ENCODE measurements around the gene TMEM248. TPM values are rescaled to one million over a fixed set of nuclear protein-coding genes. Genes with fewer than 3 reads are reported as not detected.

TMEM248 gene
- total RNA-seq, 1 experiment from 2014 or later, result 59.3 TPM

DNA sequence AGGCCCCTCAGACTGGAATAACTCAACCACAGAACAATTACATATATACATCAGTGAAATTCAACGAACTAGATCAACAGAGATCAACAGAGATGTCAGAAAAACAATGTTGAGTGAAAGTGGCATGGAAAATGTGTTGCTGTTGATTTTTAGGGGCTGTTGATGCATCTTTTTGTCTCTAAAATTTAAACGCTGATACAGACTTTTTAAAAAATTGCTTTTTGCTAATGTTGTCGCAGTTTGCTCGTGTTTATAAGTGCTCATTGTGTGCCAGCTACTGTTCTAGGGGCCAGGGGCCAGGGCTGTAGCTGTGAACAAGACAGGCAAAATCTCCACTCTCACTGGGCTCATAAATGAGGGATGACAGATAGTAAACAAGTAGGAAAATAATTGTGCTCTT, 18.3 kb downstream of the TMEM248 start:
- H3K36me3 ChIP-seq (ENCODE audit: control insufficient read depth in 1 of 2, insufficient read depth in 2 of 2, low read length in 2 of 2), result peaks cover 10 to 12% of the 10 kb centered on the region in 2 experiments; a peak in 3 of 4 replicates
- no peak overlapping the region for H3K4me2 ChIP-seq (ENCODE audit: low read length)
- no peaks in the 10 kb centered on the region for H3K9me2 ChIP-seq (ENCODE audit: insufficient read depth)
- H3K79me2 ChIP-seq (ENCODE audit: insufficient read depth, low read length), result peaks cover 67% of the 10 kb centered on the region
- no peak overlapping the region for H3K27ac ChIP-seq (ENCODE audit: low read depth, low read length)
- ChIA-PET CTCF (no interaction called here), RAD21 (ENCODE audit: low non-redundant PET in 1 of 2, low total read pairs in 2 of 2, uncharacterized antibody in 2 of 2, unreplicated experiment in 2 of 2) (no interaction called here), POLR2A (no interaction called here)
- no peak overlapping the region for H3K9ac ChIP-seq (ENCODE audit: low read length)
- no peak overlapping the region for H3K4me3 ChIP-seq (replicated peaks in 1 of 2; ENCODE audit: low read depth in 1 of 2, low read length in 2 of 2)
- H2AFZ ChIP-seq (ENCODE audit: low read depth, low read length, poor library complexity, severe bottlenecking), result no peak overlapping the region
- BruUV-seq (replicated peaks), result no TSS peak
- H3K27me3 ChIP-seq (ENCODE audit: insufficient read depth, low read length), result no peaks in the 10 kb centered on the region
- no peak for ATAC-seq
- TF ChIP-seq POLR2A (IDR thresholded peaks at IDR 0.05; ENCODE audit: borderline replicate concordance, extremely low read depth, insufficient read depth, insufficient read length) (no peak), ZNF274 (IDR thresholded peaks at IDR 0.05; ENCODE audit: low read depth, low read length) (no peak), EZH2 (IDR thresholded peaks at IDR 0.05) (no peak), SP1 (IDR thresholded peaks at IDR 0.05; ENCODE audit: low read depth) (no peak), FOSL1 (IDR thresholded peaks at IDR 0.05; ENCODE audit: low read depth) (no peak), SIN3A (IDR thresholded peaks at IDR 0.05; ENCODE audit: low read depth) (no peak)
- TF ChIP-seq, protein P1, sequence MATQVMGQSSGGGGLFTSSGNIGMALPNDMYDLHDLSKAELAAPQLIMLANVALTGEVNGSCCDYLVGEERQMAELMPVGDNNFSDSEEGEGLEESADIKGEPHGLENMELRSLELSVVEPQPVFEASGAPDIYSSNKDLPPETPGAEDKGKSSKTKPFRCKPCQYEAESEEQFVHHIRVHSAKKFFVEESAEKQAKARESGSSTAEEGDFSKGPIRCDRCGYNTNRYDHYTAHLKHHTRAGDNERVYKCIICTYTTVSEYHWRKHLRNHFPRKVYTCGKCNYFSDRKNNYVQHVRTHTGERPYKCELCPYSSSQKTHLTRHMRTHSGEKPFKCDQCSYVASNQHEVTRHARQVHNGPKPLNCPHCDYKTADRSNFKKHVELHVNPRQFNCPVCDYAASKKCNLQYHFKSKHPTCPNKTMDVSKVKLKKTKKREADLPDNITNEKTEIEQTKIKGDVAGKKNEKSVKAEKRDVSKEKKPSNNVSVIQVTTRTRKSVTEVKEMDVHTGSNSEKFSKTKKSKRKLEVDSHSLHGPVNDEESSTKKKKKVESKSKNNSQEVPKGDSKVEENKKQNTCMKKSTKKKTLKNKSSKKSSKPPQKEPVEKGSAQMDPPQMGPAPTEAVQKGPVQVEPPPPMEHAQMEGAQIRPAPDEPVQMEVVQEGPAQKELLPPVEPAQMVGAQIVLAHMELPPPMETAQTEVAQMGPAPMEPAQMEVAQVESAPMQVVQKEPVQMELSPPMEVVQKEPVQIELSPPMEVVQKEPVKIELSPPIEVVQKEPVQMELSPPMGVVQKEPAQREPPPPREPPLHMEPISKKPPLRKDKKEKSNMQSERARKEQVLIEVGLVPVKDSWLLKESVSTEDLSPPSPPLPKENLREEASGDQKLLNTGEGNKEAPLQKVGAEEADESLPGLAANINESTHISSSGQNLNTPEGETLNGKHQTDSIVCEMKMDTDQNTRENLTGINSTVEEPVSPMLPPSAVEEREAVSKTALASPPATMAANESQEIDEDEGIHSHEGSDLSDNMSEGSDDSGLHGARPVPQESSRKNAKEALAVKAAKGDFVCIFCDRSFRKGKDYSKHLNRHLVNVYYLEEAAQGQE (IDR thresholded peaks at IDR 0.05; ENCODE audit: low read depth), result no peak
- TF ChIP-seq, protein P2, sequence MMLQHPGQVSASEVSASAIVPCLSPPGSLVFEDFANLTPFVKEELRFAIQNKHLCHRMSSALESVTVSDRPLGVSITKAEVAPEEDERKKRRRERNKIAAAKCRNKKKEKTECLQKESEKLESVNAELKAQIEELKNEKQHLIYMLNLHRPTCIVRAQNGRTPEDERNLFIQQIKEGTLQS (IDR thresholded peaks at IDR 0.05), result no peak
- TF ChIP-seq, protein P3, sequence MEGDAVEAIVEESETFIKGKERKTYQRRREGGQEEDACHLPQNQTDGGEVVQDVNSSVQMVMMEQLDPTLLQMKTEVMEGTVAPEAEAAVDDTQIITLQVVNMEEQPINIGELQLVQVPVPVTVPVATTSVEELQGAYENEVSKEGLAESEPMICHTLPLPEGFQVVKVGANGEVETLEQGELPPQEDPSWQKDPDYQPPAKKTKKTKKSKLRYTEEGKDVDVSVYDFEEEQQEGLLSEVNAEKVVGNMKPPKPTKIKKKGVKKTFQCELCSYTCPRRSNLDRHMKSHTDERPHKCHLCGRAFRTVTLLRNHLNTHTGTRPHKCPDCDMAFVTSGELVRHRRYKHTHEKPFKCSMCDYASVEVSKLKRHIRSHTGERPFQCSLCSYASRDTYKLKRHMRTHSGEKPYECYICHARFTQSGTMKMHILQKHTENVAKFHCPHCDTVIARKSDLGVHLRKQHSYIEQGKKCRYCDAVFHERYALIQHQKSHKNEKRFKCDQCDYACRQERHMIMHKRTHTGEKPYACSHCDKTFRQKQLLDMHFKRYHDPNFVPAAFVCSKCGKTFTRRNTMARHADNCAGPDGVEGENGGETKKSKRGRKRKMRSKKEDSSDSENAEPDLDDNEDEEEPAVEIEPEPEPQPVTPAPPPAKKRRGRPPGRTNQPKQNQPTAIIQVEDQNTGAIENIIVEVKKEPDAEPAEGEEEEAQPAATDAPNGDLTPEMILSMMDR (IDR thresholded peaks at IDR 0.05 in 2 of 3, conservative IDR thresholded peaks at IDR 0.05 in 1 of 3; ENCODE audit: borderline replicate concordance in 1 of 3, insufficient read depth in 1 of 3, low read depth in 2 of 3, low read length in 2 of 3), result no peak
- TF ChIP-seq, protein P4, sequence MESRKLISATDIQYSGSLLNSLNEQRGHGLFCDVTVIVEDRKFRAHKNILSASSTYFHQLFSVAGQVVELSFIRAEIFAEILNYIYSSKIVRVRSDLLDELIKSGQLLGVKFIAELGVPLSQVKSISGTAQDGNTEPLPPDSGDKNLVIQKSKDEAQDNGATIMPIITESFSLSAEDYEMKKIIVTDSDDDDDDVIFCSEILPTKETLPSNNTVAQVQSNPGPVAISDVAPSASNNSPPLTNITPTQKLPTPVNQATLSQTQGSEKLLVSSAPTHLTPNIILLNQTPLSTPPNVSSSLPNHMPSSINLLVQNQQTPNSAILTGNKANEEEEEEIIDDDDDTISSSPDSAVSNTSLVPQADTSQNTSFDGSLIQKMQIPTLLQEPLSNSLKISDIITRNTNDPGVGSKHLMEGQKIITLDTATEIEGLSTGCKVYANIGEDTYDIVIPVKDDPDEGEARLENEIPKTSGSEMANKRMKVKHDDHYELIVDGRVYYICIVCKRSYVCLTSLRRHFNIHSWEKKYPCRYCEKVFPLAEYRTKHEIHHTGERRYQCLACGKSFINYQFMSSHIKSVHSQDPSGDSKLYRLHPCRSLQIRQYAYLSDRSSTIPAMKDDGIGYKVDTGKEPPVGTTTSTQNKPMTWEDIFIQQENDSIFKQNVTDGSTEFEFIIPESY (IDR thresholded peaks at IDR 0.05; ENCODE audit: extremely low read depth, insufficient replicate concordance, low read length), result no peak
- intact Hi-C loops (cut with micrococcal nuclease), result no loop called here
- no peaks in the 10 kb centered on the region for H3K9me3 ChIP-seq (ENCODE audit: control insufficient read depth in 1 of 2, insufficient read depth in 1 of 2, low read depth in 1 of 2, low read length in 2 of 2)
- H4K20me1 ChIP-seq (ENCODE audit: insufficient read depth), result no peaks in the 10 kb centered on the region
- no peak for DNase-seq (ENCODE audit: low read depth, low spot score)
- no peaks in the 10 kb centered on the region for H3K4me1 ChIP-seq (ENCODE audit: control insufficient read depth in 1 of 2, insufficient read depth in 2 of 2, low read length in 2 of 2)
